Ovary (tissue), 3 donors: Measurements from ENCODE around the gene R3HDM2.

ENCODE experiments used
- EP300 ChIP-seq: sonication (generic); formaldehyde crosslinking; IDR thresholded peaks from one replicate; pipeline ENCODE4 v1.6.1; 2017; ENCODE audit warnings: antibody characterized with exemption
- POLR2A ChIP-seq: fragments of 450-650 bp; IDR thresholded peaks from one replicate; pipeline ENCODE4 v1.6.1; 2017; ENCODE audit warnings: antibody characterized with exemption, mild to moderate bottlenecking, moderate library complexity
- TF ChIP-seq, protein P1 (sequence below), 3 donors: fragments of 450-650 bp in 2 of 3; fragments of 200-600 bp in 1 of 3; IDR thresholded peaks; one replicate each; pipeline versions ENCODE4 v1.5.1 to v1.8.0; 2016 to 2022; ENCODE audit warnings: antibody characterized with exemption in 3 of 3, mild to moderate bottlenecking in 1 of 3
- donor health status: DM: no; HTN: no; CAD: no.

DNA sequence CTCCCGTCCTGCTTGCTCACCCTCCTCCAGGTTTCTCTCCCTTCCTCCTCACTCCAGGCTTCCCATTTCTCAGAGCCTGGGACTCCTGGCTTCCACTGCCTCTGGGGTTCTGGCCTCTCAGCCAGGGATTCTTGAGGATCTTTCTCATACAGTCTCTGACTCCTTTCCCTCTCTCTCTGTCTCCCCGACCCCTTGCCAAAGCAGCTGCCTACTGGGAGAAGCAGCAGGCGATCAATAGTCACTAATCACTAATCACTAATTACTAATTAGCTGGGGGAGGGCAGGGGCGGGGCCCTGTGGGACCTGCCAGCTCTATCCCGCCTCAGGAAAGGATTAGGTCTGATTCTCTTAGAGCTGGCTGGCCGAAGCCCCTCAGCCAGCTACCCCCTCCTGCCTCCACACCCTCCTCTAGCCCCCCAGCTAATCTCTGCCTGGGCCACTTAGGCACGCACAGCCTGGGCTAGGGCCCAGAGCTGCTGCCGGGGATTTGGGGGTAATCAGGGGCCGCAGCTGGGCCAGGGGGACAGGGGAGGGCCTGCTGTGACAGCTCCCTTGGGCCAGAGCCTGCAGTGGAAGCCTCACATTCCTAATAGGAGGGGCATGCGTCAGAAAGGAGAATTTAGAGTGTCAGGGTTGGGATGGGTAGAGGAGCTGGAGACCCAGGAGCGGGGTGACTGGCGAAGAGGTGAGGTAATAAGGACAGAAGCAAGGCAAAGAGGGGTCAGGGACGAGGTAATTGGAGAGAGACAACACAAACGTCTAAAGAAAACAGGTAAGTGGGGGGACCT lies 211.4 kb downstream of the R3HDM2 start:
- TF ChIP-seq, protein P1, sequence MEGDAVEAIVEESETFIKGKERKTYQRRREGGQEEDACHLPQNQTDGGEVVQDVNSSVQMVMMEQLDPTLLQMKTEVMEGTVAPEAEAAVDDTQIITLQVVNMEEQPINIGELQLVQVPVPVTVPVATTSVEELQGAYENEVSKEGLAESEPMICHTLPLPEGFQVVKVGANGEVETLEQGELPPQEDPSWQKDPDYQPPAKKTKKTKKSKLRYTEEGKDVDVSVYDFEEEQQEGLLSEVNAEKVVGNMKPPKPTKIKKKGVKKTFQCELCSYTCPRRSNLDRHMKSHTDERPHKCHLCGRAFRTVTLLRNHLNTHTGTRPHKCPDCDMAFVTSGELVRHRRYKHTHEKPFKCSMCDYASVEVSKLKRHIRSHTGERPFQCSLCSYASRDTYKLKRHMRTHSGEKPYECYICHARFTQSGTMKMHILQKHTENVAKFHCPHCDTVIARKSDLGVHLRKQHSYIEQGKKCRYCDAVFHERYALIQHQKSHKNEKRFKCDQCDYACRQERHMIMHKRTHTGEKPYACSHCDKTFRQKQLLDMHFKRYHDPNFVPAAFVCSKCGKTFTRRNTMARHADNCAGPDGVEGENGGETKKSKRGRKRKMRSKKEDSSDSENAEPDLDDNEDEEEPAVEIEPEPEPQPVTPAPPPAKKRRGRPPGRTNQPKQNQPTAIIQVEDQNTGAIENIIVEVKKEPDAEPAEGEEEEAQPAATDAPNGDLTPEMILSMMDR (IDR thresholded peaks at IDR 0.05): no peak
- TF ChIP-seq POLR2A (no peak), EP300 (no peak)
